ENCODE results near the gene CTPS1. TPM values are rescaled to one million over a fixed set of nuclear protein-coding genes. Genes with fewer than 3 reads are reported as not detected.

Gene CTPS1
- total RNA-seq, 4 donors from 2014 or later, result 29.8 to 46.3 (median 35.8) TPM

- WGBS, 2 donors, result 89 to 93% methylated on average over 3 of the region's 3 CpGs
- H3K4me1 ChIP-seq, result peaks cover 0 to 26% (median 5%) of the 10 kb centered on the region in 4 donors
- no peak for DNase-seq (ENCODE audit: low spot score in 2 of 2)
- no peak overlapping the region for H3K27ac ChIP-seq
- H3K27me3 ChIP-seq, result no peaks in the 10 kb centered on the region
- H3K36me3 ChIP-seq, result peaks cover 0 to 82% (median 6%) of the 10 kb centered on the region in 3 donors
- H3K4me3 ChIP-seq, result no peak overlapping the region
- no peak for TF ChIP-seq POLR2A (IDR thresholded peaks at IDR 0.05)
- no peak for TF ChIP-seq CTCF (IDR thresholded peaks at IDR 0.05)
- TF ChIP-seq EP300 (IDR thresholded peaks at IDR 0.05), result no peak
- no peaks in the 10 kb centered on the region for H3K9me3 ChIP-seq
These were observed 62.2 kb downstream of the CTPS1 start for GRCh38 chr1:41041614-41042270.

- Histone ChIP-seq H3K4me3 (no peak overlapping the region), H3K36me3 (peaks cover 0 to 81% (median 0%) of the 10 kb centered on the region in 3 donors), H3K4me1 (peaks cover 0 to 26% (median 5%) of the 10 kb centered on the region in 4 donors), H3K27me3 (no peaks in the 10 kb centered on the region), H3K9me3 (no peaks in the 10 kb centered on the region), H3K27ac (peak overlapping the region in 1 of 4 donors; percentile 74)
- no peak for DNase-seq (ENCODE audit: low spot score in 2 of 2)
- no peak for TF ChIP-seq EP300 (IDR thresholded peaks at IDR 0.05)
- no peak for TF ChIP-seq POLR2A (IDR thresholded peaks at IDR 0.05)
- 66 to 68% methylated on average over 2 of the region's 2 CpGs for WGBS, 2 donors
These were observed 64.7 kb downstream of the CTPS1 start for GRCh38 chr1:41044187-41044586.

DNA sequence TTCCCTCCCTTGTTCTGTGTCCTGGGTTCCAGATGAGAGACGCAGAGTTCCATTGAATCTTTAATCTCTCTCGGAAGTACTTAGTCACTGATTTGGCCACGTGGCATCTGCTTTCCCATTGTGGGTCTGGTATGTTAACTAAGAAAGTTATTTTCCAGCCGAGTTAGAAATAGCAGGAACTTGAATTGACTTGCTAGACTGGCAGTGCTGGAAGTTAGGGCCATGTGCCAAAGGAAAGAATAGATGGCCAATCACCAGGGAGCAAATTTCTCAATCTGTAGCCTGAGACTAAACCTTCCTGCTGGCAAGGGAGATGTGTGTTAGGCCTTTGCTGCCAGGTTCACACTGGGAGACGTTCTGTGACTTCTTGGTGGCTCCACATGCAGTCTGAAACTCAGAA lies 66.2 kb downstream of the CTPS1 start:
- peaks cover 0 to 26% (median 5%) of the 10 kb centered on the region in 4 donors for H3K4me1 ChIP-seq
- DNase-seq (ENCODE audit: low spot score in 2 of 2), result peak in 1 of 2 donors; percentile 70
- TF ChIP-seq EP300 (IDR thresholded peaks at IDR 0.05) (peak in 1 of 2 donors; percentile 64), CTCF (IDR thresholded peaks at IDR 0.05) (no peak), POLR2A (IDR thresholded peaks at IDR 0.05) (no peak)
- no peak overlapping the region for H3K4me3 ChIP-seq
- H3K36me3 ChIP-seq, result peaks cover 0 to 82% (median 0%) of the 10 kb centered on the region in 3 donors
- 30 to 39% methylated on average over 5 of the region's 5 CpGs for WGBS, 2 donors
- H3K27ac ChIP-seq, result peak overlapping the region in 2 of 4 donors; percentile 58 to 74
- H3K27me3 ChIP-seq, result no peaks in the 10 kb centered on the region
- H3K9me3 ChIP-seq, result no peaks in the 10 kb centered on the region

DNA sequence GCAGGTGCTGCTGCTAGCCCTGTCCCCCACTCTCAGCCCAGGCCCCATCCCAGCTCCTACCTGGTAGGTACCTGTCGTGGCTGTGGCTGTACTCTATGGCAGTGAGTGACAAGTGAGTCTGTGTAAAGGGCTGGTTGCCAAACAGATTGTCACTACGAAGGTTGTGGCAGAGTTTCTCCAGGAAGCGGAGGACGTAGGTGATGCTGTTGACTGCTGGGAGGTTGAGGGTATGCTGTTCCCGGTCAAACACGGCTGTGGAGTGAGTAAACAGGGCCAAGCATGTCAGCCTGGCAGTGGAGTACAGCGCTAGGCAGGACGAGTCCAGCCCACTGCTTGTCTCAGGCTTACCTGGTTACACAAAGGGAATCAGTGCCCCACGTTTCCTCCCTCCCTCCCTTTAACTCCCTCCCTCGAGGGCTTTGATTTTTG lies 66.9 kb downstream of the CTPS1 start:
- 86 to 89% methylated on average over 10 of the region's 10 CpGs for WGBS, 2 donors
- no peak for DNase-seq (ENCODE audit: low spot score in 2 of 2)
- no peaks in the 10 kb centered on the region for H3K9me3 ChIP-seq
- no peak overlapping the region for H3K4me3 ChIP-seq
- peak overlapping the region in 2 of 4 donors; percentile 58 to 74 for H3K27ac ChIP-seq
- peaks cover 0 to 26% (median 5%) of the 10 kb centered on the region in 4 donors for H3K4me1 ChIP-seq
- H3K36me3 ChIP-seq, result peaks cover 0 to 77% (median 0%) of the 10 kb centered on the region in 3 donors
- no peaks in the 10 kb centered on the region for H3K27me3 ChIP-seq
- TF ChIP-seq CTCF (IDR thresholded peaks at IDR 0.05), result no peak
- no peak for TF ChIP-seq POLR2A (IDR thresholded peaks at IDR 0.05)
- TF ChIP-seq EP300 (IDR thresholded peaks at IDR 0.05), result no peak

DNA sequence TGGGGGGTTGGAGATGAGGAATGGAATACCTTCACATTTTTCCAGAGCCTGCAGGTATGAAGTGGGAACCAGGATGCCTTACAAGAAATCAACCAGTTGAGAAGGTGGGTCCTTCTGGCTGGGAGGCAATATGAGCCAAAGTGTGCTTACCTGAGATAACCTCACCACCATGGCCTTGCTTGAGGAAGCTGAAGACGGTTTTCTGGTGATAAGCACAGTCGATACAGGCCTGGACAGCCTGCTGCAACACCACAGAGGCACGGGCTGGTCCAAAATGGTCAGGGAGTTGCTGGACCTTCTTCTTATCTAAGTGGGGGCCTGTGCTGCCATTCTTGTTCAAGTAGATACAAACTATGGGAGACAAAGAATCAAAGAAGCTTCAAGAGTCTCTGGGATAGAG lies 69.0 kb downstream of the CTPS1 start:
- WGBS, 2 donors, result 93 to 100% methylated on average over 3 of the region's 3 CpGs
- no peak overlapping the region for H3K27ac ChIP-seq

More for the DNA sequence above, 69.0 kb downstream of the CTPS1 start:
- peaks cover 0 to 85% (median 0%) of the 10 kb centered on the region in 3 donors for H3K36me3 ChIP-seq
- no peaks in the 10 kb centered on the region for H3K27me3 ChIP-seq
- peaks cover 0 to 26% (median 5%) of the 10 kb centered on the region in 4 donors for H3K4me1 ChIP-seq
- no peak for DNase-seq (ENCODE audit: low spot score in 2 of 2)
- no peak overlapping the region for H3K4me3 ChIP-seq
- no peak for TF ChIP-seq EP300 (IDR thresholded peaks at IDR 0.05)
- no peak for TF ChIP-seq CTCF (IDR thresholded peaks at IDR 0.05)
- TF ChIP-seq POLR2A (IDR thresholded peaks at IDR 0.05), result no peak
- H3K9me3 ChIP-seq, result no peaks in the 10 kb centered on the region
